ENCODE data around the gene PACS2.

DNA sequence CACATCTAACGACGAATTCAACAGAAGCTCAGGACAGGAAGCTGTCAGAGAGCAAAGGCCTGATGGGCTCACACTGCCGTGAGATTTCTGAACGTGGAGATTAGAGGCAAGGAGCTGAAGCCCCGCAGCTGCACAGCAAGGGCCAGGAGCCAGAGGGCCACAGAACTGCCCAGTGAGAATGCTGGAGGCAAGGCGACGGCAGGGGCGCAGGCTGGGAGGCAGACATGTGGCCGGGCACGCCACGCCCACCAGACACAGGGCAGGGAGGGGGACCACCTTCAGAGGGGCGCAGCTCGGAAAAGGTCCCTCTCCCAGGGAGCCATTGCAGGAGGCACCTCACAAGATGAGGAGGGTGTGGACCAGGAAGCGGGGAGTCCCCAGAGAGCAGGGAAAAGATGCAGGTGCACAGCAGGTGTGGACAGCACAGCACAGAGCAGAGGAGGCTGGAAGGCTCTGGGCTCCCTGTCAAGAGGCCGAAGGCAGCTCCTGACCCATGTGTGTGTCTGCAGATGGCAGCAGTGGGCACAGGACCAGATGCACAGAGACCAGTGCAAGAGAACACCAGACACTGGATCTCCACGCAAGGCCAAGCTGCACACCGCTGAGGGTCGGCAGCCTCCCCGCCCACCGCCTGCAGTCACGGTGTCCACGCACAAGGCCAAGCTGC, 43.2 kb upstream of the PACS2 start:
- TF ChIP-seq, protein P1, sequence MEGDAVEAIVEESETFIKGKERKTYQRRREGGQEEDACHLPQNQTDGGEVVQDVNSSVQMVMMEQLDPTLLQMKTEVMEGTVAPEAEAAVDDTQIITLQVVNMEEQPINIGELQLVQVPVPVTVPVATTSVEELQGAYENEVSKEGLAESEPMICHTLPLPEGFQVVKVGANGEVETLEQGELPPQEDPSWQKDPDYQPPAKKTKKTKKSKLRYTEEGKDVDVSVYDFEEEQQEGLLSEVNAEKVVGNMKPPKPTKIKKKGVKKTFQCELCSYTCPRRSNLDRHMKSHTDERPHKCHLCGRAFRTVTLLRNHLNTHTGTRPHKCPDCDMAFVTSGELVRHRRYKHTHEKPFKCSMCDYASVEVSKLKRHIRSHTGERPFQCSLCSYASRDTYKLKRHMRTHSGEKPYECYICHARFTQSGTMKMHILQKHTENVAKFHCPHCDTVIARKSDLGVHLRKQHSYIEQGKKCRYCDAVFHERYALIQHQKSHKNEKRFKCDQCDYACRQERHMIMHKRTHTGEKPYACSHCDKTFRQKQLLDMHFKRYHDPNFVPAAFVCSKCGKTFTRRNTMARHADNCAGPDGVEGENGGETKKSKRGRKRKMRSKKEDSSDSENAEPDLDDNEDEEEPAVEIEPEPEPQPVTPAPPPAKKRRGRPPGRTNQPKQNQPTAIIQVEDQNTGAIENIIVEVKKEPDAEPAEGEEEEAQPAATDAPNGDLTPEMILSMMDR (IDR thresholded peaks at IDR 0.05), result no peak
- TF ChIP-seq ZFX (IDR thresholded peaks at IDR 0.05; ENCODE audit: borderline replicate concordance), result no peak
